Measurements from ENCODE around the gene DOCK9. TPM values are rescaled to one million over a fixed set of nuclear protein-coding genes. Genes with fewer than 3 reads are reported as not detected.

DOCK9 gene
- 20.2 to 37.3 TPM (median 29.8 TPM) in 5 replicates for total RNA-seq (2022; extraction: Qiagen RNA extraction; ENCODE audit: low read depth)

GRCh38 chr13:98977568-98978265, at the start of gene DOCK9:
Gene DOCK9 (minus strand): TSS chr13:98978064. CDS start chr13:98977909, 155 bp downstream.

GRCh38 chr13:98752467-98753290, 225.2 kb downstream of the DOCK9 start, which contains the start of gene SLC15A1:
Gene SLC15A1 (minus strand): TSS chr13:98752672. CDS start chr13:98752598, 74 bp downstream.

Other genes with a start within 250 kb of the DOCK9 start
- 0.05 TPM in 2 of 5 replicates, not detected in the others for gene SLC15A1, start 225.4 kb downstream of the DOCK9 start, total RNA-seq (2022; extraction: Qiagen RNA extraction; ENCODE audit: low read depth)
- 58.5 to 71.0 TPM (median 70.4 TPM) in 5 replicates for gene UBAC2, start 222.8 kb upstream of the DOCK9 start, total RNA-seq (2022; extraction: Qiagen RNA extraction; ENCODE audit: low read depth)

Data from A549 treated with DMSO at 1 μM for 4 hours (cell line).